COLO829 (cell line): Measurements from ENCODE around the gene ZNF496.

Experiments
- DNase-seq: peaks from one replicate; pipeline ENCODE4 v3.0.0; 2012; ENCODE audit warnings: low spot score

The ZNF496 gene

GRCh38 chr1:247326411-247327130 is 5.1 kb downstream of the ZNF496 start:
- DNase-seq = no peak

GRCh38 chr1:247324923-247325322 is 6.7 kb downstream of the ZNF496 start:
- DNase-seq = no peak

- no peak for DNase-seq
Measured at GRCh38 chr1:247324204-247324787, 7.4 kb downstream of the ZNF496 start.

- DNase-seq = no peak
Measured at GRCh38 chr1:247322849-247323586, 8.6 kb downstream of the ZNF496 start.

GRCh38 chr1:247322442-247322841 is 9.2 kb downstream of the ZNF496 start:
- DNase-seq = no peak

- DNase-seq = no peak
Measured at GRCh38 chr1:247317702-247318101, 14.0 kb downstream of the ZNF496 start.

GRCh38 chr1:247316590-247317197 is 15.0 kb downstream of the ZNF496 start:
- DNase-seq = no peak

GRCh38 chr1:247304031-247304430 is 27.6 kb downstream of the ZNF496 start:
- DNase-seq = no peak

GRCh38 chr1:247303216-247303615 is 28.5 kb downstream of the ZNF496 start:
- no peak for DNase-seq

- DNase-seq = no peak
Measured at GRCh38 chr1:247301176-247301540, 30.5 kb downstream of the ZNF496 start.

GRCh38 chr1:247300491-247301175 is 31.0 kb downstream of the ZNF496 start:
- DNase-seq = no peak

- DNase-seq = no peak
Measured at GRCh38 chr1:247299723-247300381, 31.8 kb downstream of the ZNF496 start.

GRCh38 chr1:247298701-247299100 is 33.0 kb downstream of the ZNF496 start:
- DNase-seq = no peak

- no peak for DNase-seq
Measured at GRCh38 chr1:247298124-247298481, 33.6 kb downstream of the ZNF496 start.

- DNase-seq = no peak
Measured at GRCh38 chr1:247297263-247298123, 34.2 kb downstream of the ZNF496 start.

- DNase-seq = no peak
Measured at GRCh38 chr1:247296599-247297180, 35.0 kb downstream of the ZNF496 start.

GRCh38 chr1:247295746-247296145 is 35.9 kb downstream of the ZNF496 start:
- no peak for DNase-seq

GRCh38 chr1:247295274-247295684 is 36.4 kb downstream of the ZNF496 start:
- DNase-seq = no peak

- no peak for DNase-seq
Measured at GRCh38 chr1:247294282-247294681, 37.4 kb downstream of the ZNF496 start.

- DNase-seq = no peak
Measured at GRCh38 chr1:247293047-247293446, 38.6 kb downstream of the ZNF496 start.
